NB4 (cell line): Measurements from ENCODE around the gene CACNA2D4.

Source experiments
- POLR2A ChIP-seq: IDR thresholded peaks from 2 replicates; pipeline ENCODE4 v1.6.1; 2011; ENCODE audit warnings: mild to moderate bottlenecking; ENCODE audit not compliant: insufficient read length; ENCODE audit errors: extremely low read depth
- TF ChIP-seq, protein P1 (sequence below): IDR thresholded peaks from one replicate; pipeline ENCODE4 v1.5.1; 2012; ENCODE audit warnings: low read depth, low read length
- TF ChIP-seq, protein P2 (sequence below): IDR thresholded peaks from 2 replicates; pipeline ENCODE4 v1.6.1; 2011; ENCODE audit warnings: low read depth, low read length

DNA sequence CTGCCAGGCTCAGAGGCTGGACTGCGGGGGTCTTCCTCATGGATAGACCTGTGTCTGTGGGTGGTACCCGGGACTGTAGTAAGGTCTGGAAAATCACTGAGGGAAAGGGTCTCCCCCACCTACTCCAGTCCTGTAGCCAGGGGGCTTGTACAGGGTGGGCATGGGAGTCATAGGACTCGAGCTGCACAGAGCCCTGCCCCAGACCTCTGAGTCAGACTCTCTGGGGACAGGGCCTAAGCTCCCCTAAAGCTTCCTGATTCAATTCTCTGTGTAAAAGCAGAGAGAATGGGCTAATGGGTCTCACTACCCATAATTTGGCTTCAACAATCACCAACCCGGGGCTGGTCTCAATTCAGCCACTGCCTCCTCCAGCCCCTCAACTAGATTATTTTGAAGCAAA, 71.0 kb downstream of the CACNA2D4 start:
- TF ChIP-seq POLR2A: no peak
- TF ChIP-seq, protein P1, sequence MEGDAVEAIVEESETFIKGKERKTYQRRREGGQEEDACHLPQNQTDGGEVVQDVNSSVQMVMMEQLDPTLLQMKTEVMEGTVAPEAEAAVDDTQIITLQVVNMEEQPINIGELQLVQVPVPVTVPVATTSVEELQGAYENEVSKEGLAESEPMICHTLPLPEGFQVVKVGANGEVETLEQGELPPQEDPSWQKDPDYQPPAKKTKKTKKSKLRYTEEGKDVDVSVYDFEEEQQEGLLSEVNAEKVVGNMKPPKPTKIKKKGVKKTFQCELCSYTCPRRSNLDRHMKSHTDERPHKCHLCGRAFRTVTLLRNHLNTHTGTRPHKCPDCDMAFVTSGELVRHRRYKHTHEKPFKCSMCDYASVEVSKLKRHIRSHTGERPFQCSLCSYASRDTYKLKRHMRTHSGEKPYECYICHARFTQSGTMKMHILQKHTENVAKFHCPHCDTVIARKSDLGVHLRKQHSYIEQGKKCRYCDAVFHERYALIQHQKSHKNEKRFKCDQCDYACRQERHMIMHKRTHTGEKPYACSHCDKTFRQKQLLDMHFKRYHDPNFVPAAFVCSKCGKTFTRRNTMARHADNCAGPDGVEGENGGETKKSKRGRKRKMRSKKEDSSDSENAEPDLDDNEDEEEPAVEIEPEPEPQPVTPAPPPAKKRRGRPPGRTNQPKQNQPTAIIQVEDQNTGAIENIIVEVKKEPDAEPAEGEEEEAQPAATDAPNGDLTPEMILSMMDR: no peak
- TF ChIP-seq, protein P2, sequence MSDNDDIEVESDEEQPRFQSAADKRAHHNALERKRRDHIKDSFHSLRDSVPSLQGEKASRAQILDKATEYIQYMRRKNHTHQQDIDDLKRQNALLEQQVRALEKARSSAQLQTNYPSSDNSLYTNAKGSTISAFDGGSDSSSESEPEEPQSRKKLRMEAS: no peak
